ENCODE measurements around the gene WWC1.

The WWC1 gene

GRCh38 chr5:168357876-168358275 is 66.4 kb downstream of the WWC1 start:
- Histone ChIP-seq H3F3A (ENCODE audit: insufficient read depth, low read length) (no peaks in the 10 kb centered on the region), H3K9ac (ENCODE audit: low read length) (no peak overlapping the region), H3K4me2 (ENCODE audit: low read length) (no peak overlapping the region), H2AFZ (ENCODE audit: low read length) (no peak overlapping the region), H3K9me2 (ENCODE audit: low read depth, low read length) (no peaks in the 10 kb centered on the region), H3K27ac (ENCODE audit: low read depth, low read length, poor library complexity, severe bottlenecking) (no peak overlapping the region), H3K36me3 (ENCODE audit: insufficient read depth, low read length) (no peaks in the 10 kb centered on the region), H3K4me1 (ENCODE audit: insufficient read depth, low read length, severe bottlenecking) (no peaks in the 10 kb centered on the region), H3K79me2 (ENCODE audit: insufficient read depth, low read length) (no peaks in the 10 kb centered on the region), H3K4me3 (ENCODE audit: low read depth, low read length, poor library complexity, severe bottlenecking) (no peak overlapping the region), H3K27me3 (ENCODE audit: insufficient read depth, low read length) (no peaks in the 10 kb centered on the region), H3K9me3 (ENCODE audit: low read length) (no peaks in the 10 kb centered on the region), H4K20me1 (ENCODE audit: insufficient read depth, low read length) (no peaks in the 10 kb centered on the region)
- TF ChIP-seq EZH2 (IDR thresholded peaks at IDR 0.05; ENCODE audit: borderline replicate concordance, low read length) (no peak), CTCF (IDR thresholded peaks at IDR 0.05; ENCODE audit: low read length) (no peak)

- Histone ChIP-seq H3F3A (ENCODE audit: insufficient read depth, low read length) (no peaks in the 10 kb centered on the region), H3K9me2 (ENCODE audit: low read depth, low read length) (no peaks in the 10 kb centered on the region), H3K27me3 (ENCODE audit: insufficient read depth, low read length) (no peaks in the 10 kb centered on the region), H3K79me2 (ENCODE audit: insufficient read depth, low read length) (no peaks in the 10 kb centered on the region), H3K9me3 (ENCODE audit: low read length) (no peaks in the 10 kb centered on the region), H3K9ac (ENCODE audit: low read length) (no peak overlapping the region), H3K4me1 (ENCODE audit: insufficient read depth, low read length, severe bottlenecking) (no peaks in the 10 kb centered on the region), H3K36me3 (ENCODE audit: insufficient read depth, low read length) (no peaks in the 10 kb centered on the region), H3K27ac (ENCODE audit: low read depth, low read length, poor library complexity, severe bottlenecking) (no peak overlapping the region), H2AFZ (ENCODE audit: low read length) (no peak overlapping the region), H4K20me1 (ENCODE audit: insufficient read depth, low read length) (no peaks in the 10 kb centered on the region), H3K4me3 (ENCODE audit: low read depth, low read length, poor library complexity, severe bottlenecking) (no peak overlapping the region), H3K4me2 (ENCODE audit: low read length) (no peak overlapping the region)
- TF ChIP-seq CTCF (IDR thresholded peaks at IDR 0.05; ENCODE audit: low read length) = no peak
- no peak for TF ChIP-seq EZH2 (IDR thresholded peaks at IDR 0.05; ENCODE audit: borderline replicate concordance, low read length)
Observed at GRCh38 chr5:168359820-168360460, 68.5 kb downstream of the WWC1 start.

GRCh38 chr5:168360521-168361285 is 69.3 kb downstream of the WWC1 start:
- Histone ChIP-seq H3K27me3 (ENCODE audit: insufficient read depth, low read length) (0 out of 2 replicates have a peak, but pooled peaks cover 2% of the 10 kb centered on the region), H3K4me2 (ENCODE audit: low read length) (no peak overlapping the region), H3K79me2 (ENCODE audit: insufficient read depth, low read length) (no peaks in the 10 kb centered on the region), H3K27ac (ENCODE audit: low read depth, low read length, poor library complexity, severe bottlenecking) (no peak overlapping the region), H3K9me2 (ENCODE audit: low read depth, low read length) (no peaks in the 10 kb centered on the region), H3K4me3 (ENCODE audit: low read depth, low read length, poor library complexity, severe bottlenecking) (no peak overlapping the region), H3K9ac (ENCODE audit: low read length) (no peak overlapping the region), H2AFZ (ENCODE audit: low read length) (no peak overlapping the region), H3K9me3 (ENCODE audit: low read length) (no peaks in the 10 kb centered on the region), H3F3A (ENCODE audit: insufficient read depth, low read length) (no peaks in the 10 kb centered on the region), H4K20me1 (ENCODE audit: insufficient read depth, low read length) (no peaks in the 10 kb centered on the region), H3K4me1 (ENCODE audit: insufficient read depth, low read length, severe bottlenecking) (no peaks in the 10 kb centered on the region), H3K36me3 (ENCODE audit: insufficient read depth, low read length) (no peaks in the 10 kb centered on the region)
- no peak for TF ChIP-seq CTCF (IDR thresholded peaks at IDR 0.05; ENCODE audit: low read length)
- TF ChIP-seq EZH2 (IDR thresholded peaks at IDR 0.05; ENCODE audit: borderline replicate concordance, low read length) = no peak
